Spleen (tissue), 11 donors: Measurements from ENCODE around the gene FAM219A. TPM values are rescaled to one million over a fixed set of nuclear protein-coding genes. Genes with fewer than 3 reads are reported as not detected.

Experiments
- polyA plus RNA-seq, 3 donors: library from polyadenylated mRNA; stranded (reverse); fragments of 200-250 nt; gene quantifications; one replicate each; pipeline ENCODE4 v1.2.1, GENCODE V29; 2013
- small RNA-seq, 4 donors: library from RNA; depleted of rRNA; stranded (forward); fragments of <200 nt; gene quantifications; one replicate each; pipeline ENCODE3, GENCODE V24; 2016
- total RNA-seq, 7 donors: library from RNA; depleted of rRNA in 3 of 7; stranded (reverse); fragments of >200 nt in 3 of 7; fragmentation: NEBNext Ultra II Directional in 4 of 7; extraction: Animal tissue kit (Norgen Biotek cat#: 25700) in 4 of 7; gene quantifications; one replicate each; pipeline versions ENCODE4 v1.1.0 to v1.2.1, GENCODE V29; 2016 to 2021
- donor health status: healthy with polysubstance abuse.
- donor health status: DM: no; HTN: no; CAD: no; lungs with moderate emphysema.
- donor health status: DM: no; HTN: no; CAD: no.
- donor health status: Bipolar disorder and iron deficiency.
- donor health status: healthy.
- donor health status: DM: no; HTN: no; CAD: no.
- donor health status: DM: yes; HTN: yes; CAD: no.

Gene FAM219A
- total and polyA plus RNA-seq, 10 donors = 3.2 to 26.9 (median 11.0) TPM

Small RNAs within 50 kb of the gene (small RNA-seq; reads per million reads assigned to genes)
- 0 reads per million in 4 donors for gene RF00019
- gene RN7SKP24 = 0 reads per million in 4 donors

Other genes starting within 250 kb of the FAM219A start
- gene KIF24, start 129.3 kb downstream of the FAM219A start, total RNA-seq = 1 to 10 TPM in 3 of 7 donors, under 1 TPM in 4; 0.52 to 1.8 (median 0.83) TPM
- under 1 TPM; 0.15 to 0.33 (median 0.32) TPM for gene KIF24, start 129.3 kb downstream of the FAM219A start, polyA plus RNA-seq
- gene NUDT2, start 129.0 kb downstream of the FAM219A start, total RNA-seq = 10 to 100 TPM; 10.4 to 18.0 (median 14.6) TPM
- gene NUDT2, start 129.0 kb downstream of the FAM219A start, polyA plus RNA-seq = 10 to 100 TPM; 21.0 to 32.1 (median 28.0) TPM
- 1 to 10 TPM in 6 of 7 donors, under 1 TPM in 1; 0.97 to 2.2 (median 1.5) TPM for gene MYORG, start 81.7 kb downstream of the FAM219A start, total RNA-seq
- under 1 TPM; 0.22 to 0.48 (median 0.47) TPM for gene MYORG, start 81.7 kb downstream of the FAM219A start, polyA plus RNA-seq
- gene DNAI1, start 235 bp upstream of the FAM219A start, total RNA-seq = not detected
- not detected for gene DNAI1, start 235 bp upstream of the FAM219A start, polyA plus RNA-seq
- gene ENHO, start 64.4 kb upstream of the FAM219A start, total RNA-seq = under 1 TPM in 3 of 7 donors, not detected in 4; 0.35 to 0.91 (median 0.46) TPM
- gene ENHO, start 64.4 kb upstream of the FAM219A start, polyA plus RNA-seq = under 1 TPM; 0.74 to 0.94 (median 0.89) TPM
- gene CNTFR, start 131.2 kb upstream of the FAM219A start, total RNA-seq = 10 to 100 TPM in 5 of 7 donors, 1 to 10 TPM in 2; 6.6 to 46.8 (median 26.3) TPM
- 1 to 10 TPM; 2.8 to 7.7 (median 3.1) TPM for gene CNTFR, start 131.2 kb upstream of the FAM219A start, polyA plus RNA-seq
- gene RPP25L, start 153.5 kb upstream of the FAM219A start, total RNA-seq = 10 to 100 TPM; 16.8 to 36.1 (median 21.5) TPM
- gene RPP25L, start 153.5 kb upstream of the FAM219A start, polyA plus RNA-seq = 10 to 100 TPM; 32.5 to 54.1 (median 46.7) TPM
- gene DCTN3, start 161.9 kb upstream of the FAM219A start, total RNA-seq = 10 to 100 TPM; 43.8 to 64.1 (median 52.1) TPM
- gene DCTN3, start 161.9 kb upstream of the FAM219A start, polyA plus RNA-seq = 10 to 100 TPM; 59.3 to 79.8 (median 75.9) TPM
- not detected for gene ARID3C, start 170.5 kb upstream of the FAM219A start, total RNA-seq
- not detected for gene ARID3C, start 170.5 kb upstream of the FAM219A start, polyA plus RNA-seq
- gene SIGMAR1, start 179.2 kb upstream of the FAM219A start, total RNA-seq = 10 to 100 TPM; 24.1 to 39.7 (median 28.4) TPM
- 10 to 100 TPM; 19.4 to 31.1 (median 24.4) TPM for gene SIGMAR1, start 179.2 kb upstream of the FAM219A start, polyA plus RNA-seq
- 100 to 1,000 TPM in 1 of 7 donors, 10 to 100 TPM in 6; 56.6 to 101 (median 78.9) TPM for gene GALT, start 188.1 kb upstream of the FAM219A start, total RNA-seq
- gene GALT, start 188.1 kb upstream of the FAM219A start, polyA plus RNA-seq = 10 to 100 TPM; 32.1 to 74.4 (median 55.1) TPM
- 10 to 100 TPM; 23.3 to 43.9 (median 30.7) TPM for gene IL11RA, start 193.6 kb upstream of the FAM219A start, total RNA-seq
- 10 to 100 TPM; 16.3 to 37.7 (median 25.1) TPM for gene IL11RA, start 193.6 kb upstream of the FAM219A start, polyA plus RNA-seq
- under 1 TPM in 1 of 7 donors, not detected in 6; 0.70 TPM for gene CCL27, start 204.1 kb upstream of the FAM219A start, total RNA-seq
- gene CCL27, start 204.1 kb upstream of the FAM219A start, polyA plus RNA-seq = under 1 TPM in 2 of 3 donors, not detected in 1; 0.08 to 0.32 TPM
- 10 to 100 TPM in 2 of 7 donors, 1 to 10 TPM in 3, not detected in 2; 4.0 to 57.3 (median 7.4) TPM for gene CCL19, start 232.7 kb upstream of the FAM219A start, total RNA-seq
- 10 to 100 TPM; 22.1 to 73.1 (median 38.1) TPM for gene CCL19, start 232.7 kb upstream of the FAM219A start, polyA plus RNA-seq